H54 (cell line): ENCODE results near the gene DLST.

Experiments
- DNase-seq: peaks from one replicate; pipeline ENCODE4 v3.0.0; 2011; ENCODE audit warnings: low spot score, mixed read lengths; ENCODE audit not compliant: insufficient read length
- FAIRE-seq: peaks from 3 replicates; lab custom pipeline; 2011; peaks lifted over from hg19 to GRCh38; lab: Jason Lieb, UNC
- POLR2A ChIP-seq: IDR thresholded peaks from 2 replicates; pipeline ENCODE4 v1.6.1; 2011; ENCODE audit warnings: low read depth, mild to moderate bottlenecking, low read length

The DLST gene

GRCh38 chr14:74940956-74941565 is 59.3 kb downstream of the DLST start:
- FAIRE-seq (no peak), DNase-seq (no peak)
- no peak for TF ChIP-seq POLR2A

GRCh38 chr14:74941676-74942097 is 60.0 kb downstream of the DLST start:
- FAIRE-seq, result no peak
- DNase-seq, result no peak
- TF ChIP-seq POLR2A, result no peak

- TF ChIP-seq POLR2A, result no peak
- FAIRE-seq (no peak), DNase-seq (no peak)
Observed at GRCh38 chr14:74942181-74942580, 60.5 kb downstream of the DLST start.

GRCh38 chr14:74942608-74943007 is 60.9 kb downstream of the DLST start:
- FAIRE-seq (no peak), DNase-seq (no peak)

GRCh38 chr14:74945261-74945851 is 63.6 kb downstream of the DLST start:
- no peak for FAIRE-seq
- no peak for TF ChIP-seq POLR2A
- DNase-seq, result no peak

More at GRCh38 chr14:74942608-74943007, 60.9 kb downstream of the DLST start:
- no peak for TF ChIP-seq POLR2A

- DNase-seq, result peak; percentile 63
- no peak for FAIRE-seq
- no peak for TF ChIP-seq POLR2A
Observed at GRCh38 chr14:74945852-74946658, 64.3 kb downstream of the DLST start.

- TF ChIP-seq POLR2A, result no peak
- no peak for DNase-seq
- FAIRE-seq, result no peak
Observed at GRCh38 chr14:74946659-74947281, 65.1 kb downstream of the DLST start.

GRCh38 chr14:74947353-74948227 is 65.9 kb downstream of the DLST start:
- DNase-seq (no peak), FAIRE-seq (no peak)
- TF ChIP-seq POLR2A, result no peak

- TF ChIP-seq POLR2A, result no peak
- no peak for DNase-seq
- no peak for FAIRE-seq
Observed at GRCh38 chr14:74948228-74949175, 66.8 kb downstream of the DLST start.

- no peak for TF ChIP-seq POLR2A
- FAIRE-seq (no peak), DNase-seq (no peak)
Observed at GRCh38 chr14:74949191-74949601, 67.5 kb downstream of the DLST start.

- FAIRE-seq (no peak), DNase-seq (no peak)
- TF ChIP-seq POLR2A, result no peak
Observed at GRCh38 chr14:74949859-74950573, 68.3 kb downstream of the DLST start.
